GM19023 (cell line): ENCODE measurements around the gene OVAAL.

Experiments
- ATAC-seq: cut with Tn5 transposase; IDR thresholded peaks from one replicate; pipeline ENCODE4 v1.9.1; 2021; ENCODE audit warnings: mild to moderate bottlenecking, moderate library complexity; ENCODE audit not compliant: unreplicated experiment

Gene OVAAL

GRCh38 chr1:180603223-180603849, 44.6 kb downstream of the OVAAL start:
- ATAC-seq = no peak

DNA sequence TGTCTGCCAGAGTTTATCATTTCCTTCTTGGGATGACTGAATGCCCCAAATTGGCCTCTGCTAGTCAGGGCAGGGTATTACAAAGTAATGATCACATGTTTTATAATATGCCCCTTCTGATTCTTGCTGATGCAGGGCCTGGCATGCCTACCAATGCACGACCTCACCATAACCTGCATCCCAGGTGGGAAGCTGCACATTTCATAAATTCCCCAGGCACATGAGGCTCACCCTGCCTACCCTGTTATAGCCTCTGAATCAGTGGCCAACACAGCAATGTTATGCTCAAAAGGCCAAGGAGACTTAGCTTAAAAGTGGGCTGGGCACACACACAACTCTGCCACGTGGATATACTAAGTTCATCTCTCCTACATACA, 45.1 kb downstream of the OVAAL start:
- ATAC-seq = no peak

GRCh38 chr1:180606155-180606554, 47.4 kb downstream of the OVAAL start:
- ATAC-seq = no peak

DNA sequence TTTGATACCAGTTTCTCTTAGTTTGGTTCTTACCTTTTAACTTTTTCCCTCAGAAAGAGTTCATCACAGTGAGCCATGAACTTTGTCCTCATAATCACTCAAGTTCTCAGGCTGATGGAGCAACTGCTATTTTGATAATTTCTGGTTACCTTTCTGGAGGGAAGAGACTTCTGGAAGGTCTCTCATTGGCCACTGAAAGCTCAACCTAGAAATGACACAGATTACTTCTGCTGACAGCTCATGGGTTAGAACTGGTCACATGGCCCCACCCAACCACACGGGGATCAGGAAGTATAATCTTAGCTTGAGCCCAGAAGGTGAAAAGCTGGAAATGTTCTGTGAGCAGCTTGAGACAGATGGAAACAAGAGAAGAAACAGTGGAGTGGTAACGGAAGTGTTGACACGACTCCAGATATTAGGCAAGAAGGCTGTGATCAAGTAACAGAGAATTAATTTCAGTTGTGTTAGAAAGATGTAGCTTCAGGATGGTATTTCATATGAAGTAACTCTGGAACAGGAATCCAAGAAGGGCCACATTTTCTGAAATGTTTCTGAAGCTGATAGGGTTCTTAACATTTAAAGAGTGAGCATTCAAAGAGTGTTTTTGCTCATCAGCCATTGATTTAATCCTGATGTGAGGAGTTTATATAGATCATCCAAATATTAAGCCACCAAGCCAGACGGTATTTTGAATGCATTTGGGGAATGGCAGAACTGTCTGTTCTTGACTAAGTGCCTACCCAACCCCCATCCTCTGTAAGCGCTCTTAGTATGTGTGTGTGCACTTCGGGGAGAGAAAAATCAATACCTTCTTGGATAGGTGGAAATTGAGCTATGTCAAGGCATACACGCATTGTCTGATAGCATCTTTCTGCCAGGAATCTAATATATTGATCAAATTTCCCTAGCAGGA, 51.1 kb downstream of the OVAAL start:
- ATAC-seq = no peak

DNA sequence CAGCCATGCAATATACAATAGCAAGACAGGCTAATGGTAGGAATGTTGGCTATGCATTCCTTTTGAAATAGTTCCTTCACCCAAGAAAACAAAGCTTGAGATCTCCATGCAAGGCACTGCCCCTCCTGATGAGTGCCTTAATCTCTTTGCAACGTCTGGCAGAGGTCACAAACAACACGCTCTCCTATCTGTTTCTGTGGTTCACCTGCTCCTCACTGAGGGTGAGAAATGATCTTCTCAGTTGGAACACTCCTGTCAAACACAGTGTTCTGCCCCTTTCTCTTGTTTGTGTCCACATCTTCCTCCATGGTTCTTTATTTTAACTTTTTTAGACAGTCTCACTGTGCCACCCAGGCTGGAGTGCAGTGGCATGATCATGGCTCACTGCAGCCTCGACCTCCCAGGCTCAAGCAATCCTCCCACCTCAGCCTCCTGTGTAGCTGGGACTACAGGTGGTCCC, 51.8 kb downstream of the OVAAL start:
- no peak for ATAC-seq

DNA sequence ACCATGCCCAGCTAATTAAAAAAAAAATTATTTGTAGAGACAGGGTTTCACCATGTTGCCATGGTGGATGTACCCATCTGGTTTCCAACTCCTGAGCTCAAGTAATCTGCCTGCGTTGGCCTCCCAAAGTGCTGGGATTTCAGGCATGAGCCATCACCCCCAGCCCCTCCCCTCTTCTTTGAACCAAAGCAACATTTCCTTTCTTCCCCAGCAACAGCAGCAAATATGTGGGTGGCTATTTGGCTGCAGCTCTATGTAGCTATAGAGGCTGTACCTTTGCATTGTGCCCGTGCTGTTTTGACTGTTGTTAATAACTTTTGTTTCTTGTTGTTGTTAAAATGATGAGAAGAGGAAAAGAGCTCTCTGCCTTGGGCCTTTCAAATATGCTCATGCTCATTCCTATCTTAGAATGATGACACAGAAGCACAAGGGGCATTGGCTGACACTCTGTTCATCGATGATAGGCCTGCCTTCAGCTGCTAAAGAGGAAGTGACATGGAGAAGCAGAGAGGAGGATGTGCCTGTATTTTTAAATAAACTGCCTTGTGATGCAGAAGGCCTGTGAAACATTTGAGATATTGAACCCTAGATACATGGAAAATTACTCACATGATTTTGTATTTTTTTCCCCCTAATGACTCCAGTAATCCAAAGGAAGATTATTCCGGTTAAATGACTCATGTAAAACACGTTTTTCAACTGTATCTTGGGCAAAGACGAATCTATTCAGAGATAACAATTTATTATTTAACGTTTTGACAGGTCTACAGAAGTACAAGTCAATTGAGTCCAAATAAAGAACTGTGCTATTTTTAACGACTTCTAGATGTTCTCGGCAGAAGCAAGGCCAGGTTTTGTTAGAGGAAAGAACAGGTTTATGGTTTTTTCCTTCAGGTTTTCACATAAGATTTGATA, 52.5 kb downstream of the OVAAL start:
- no peak for ATAC-seq

DNA sequence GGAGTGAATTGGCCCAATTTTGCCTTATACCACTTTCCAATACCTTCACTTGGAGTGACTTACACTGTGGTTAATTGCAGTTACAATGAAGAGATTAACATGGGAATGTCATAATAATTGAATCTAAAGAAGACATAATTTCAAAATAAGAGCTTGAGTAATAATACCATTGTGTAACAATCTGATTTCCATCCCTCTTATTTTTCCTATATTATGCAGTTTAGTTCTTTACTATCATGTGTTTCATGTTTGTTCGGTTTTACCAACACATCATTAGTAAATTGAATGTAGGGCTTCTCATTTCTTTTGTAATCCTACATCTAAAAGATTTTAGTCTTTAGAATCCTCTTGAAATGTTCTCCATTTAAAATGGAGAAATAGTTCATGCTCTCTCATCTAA, 53.9 kb downstream of the OVAAL start:
- no peak for ATAC-seq

DNA sequence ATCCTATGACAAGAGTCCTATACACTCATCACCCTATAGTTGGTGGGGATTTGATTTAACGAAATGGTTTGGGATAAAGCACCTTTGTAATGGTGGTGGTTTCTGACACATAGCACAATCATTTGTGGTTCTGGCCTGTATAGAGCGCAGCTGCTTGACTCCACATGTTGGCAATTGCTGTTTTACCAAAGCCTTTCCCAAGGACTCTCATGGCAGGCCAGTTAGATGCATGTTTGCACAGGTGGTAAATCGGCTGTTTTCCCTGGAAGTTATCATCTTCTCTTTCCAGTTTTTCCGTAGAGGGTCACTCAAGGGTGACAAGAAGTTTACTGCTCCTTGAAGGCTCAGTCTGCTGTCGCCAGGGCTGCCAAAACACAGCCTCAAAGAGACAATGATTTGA, 56.0 kb downstream of the OVAAL start:
- ATAC-seq = no peak

GRCh38 chr1:180615493-180616290, 56.9 kb downstream of the OVAAL start:
- ATAC-seq = no peak
